Measurements from ENCODE around the gene MCRIP1.

Gene MCRIP1

GRCh38 chr17:81802048-81802758 lies 30.9 kb downstream of the MCRIP1 start:
- no peak for DNase-seq (ENCODE audit: low spot score)
- H3K27ac ChIP-seq, result no peak overlapping the region
- no peak overlapping the region for H3K4me3 ChIP-seq
- TF ChIP-seq, protein P1, sequence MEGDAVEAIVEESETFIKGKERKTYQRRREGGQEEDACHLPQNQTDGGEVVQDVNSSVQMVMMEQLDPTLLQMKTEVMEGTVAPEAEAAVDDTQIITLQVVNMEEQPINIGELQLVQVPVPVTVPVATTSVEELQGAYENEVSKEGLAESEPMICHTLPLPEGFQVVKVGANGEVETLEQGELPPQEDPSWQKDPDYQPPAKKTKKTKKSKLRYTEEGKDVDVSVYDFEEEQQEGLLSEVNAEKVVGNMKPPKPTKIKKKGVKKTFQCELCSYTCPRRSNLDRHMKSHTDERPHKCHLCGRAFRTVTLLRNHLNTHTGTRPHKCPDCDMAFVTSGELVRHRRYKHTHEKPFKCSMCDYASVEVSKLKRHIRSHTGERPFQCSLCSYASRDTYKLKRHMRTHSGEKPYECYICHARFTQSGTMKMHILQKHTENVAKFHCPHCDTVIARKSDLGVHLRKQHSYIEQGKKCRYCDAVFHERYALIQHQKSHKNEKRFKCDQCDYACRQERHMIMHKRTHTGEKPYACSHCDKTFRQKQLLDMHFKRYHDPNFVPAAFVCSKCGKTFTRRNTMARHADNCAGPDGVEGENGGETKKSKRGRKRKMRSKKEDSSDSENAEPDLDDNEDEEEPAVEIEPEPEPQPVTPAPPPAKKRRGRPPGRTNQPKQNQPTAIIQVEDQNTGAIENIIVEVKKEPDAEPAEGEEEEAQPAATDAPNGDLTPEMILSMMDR (IDR thresholded peaks at IDR 0.05), result no peak

GRCh38 chr17:81801327-81801726 lies 31.8 kb downstream of the MCRIP1 start:
- no peak for DNase-seq (ENCODE audit: low spot score)
- TF ChIP-seq, protein P1 (IDR thresholded peaks at IDR 0.05), result no peak

DNA sequence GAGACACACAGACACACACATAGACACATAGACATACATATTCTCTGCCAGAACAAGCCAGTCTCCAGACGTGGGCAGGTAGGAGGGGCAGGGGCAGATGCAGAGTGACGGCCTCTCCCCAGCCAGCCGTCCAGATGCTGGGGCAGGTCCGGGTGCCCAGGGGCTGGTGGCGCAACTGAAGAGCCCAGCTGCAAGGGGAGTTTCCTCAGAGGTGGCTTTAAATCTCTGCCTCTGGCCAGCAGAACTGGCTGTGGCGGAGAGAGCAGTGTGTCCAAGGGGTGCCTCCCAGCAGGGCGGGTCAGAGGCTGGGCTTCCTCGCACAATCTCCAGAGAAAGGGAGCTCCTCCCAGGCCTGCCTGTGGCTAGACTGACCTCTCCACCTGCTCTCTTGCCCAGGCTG lies 38.6 kb downstream of the MCRIP1 start:
- TF ChIP-seq, protein P1 (IDR thresholded peaks at IDR 0.05), result no peak
- Histone ChIP-seq H3K4me3 (no peak overlapping the region), H3K27ac (no peak overlapping the region)
- DNase-seq (ENCODE audit: low spot score), result no peak

More at GRCh38 chr17:81801327-81801726, 31.8 kb downstream of the MCRIP1 start:
- Histone ChIP-seq H3K4me3 (no peak overlapping the region), H3K27ac (no peak overlapping the region)

DNA sequence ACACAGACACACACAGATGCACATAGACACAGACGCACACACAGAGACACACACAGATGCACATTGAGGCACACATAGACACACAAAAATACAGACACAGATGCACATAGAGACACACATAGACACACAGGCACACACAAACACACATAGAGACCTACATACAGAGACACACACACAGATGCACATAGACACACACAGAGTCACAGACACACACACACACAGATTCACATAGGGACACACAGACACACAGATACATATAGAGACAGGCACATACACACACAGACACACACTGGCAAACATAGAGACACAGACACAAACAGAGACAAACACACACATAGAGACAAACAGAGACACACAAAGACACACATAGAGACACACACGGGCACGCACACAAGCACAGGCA lies 39.0 kb downstream of the MCRIP1 start:
- Histone ChIP-seq H3K27ac (no peak overlapping the region), H3K4me3 (no peak overlapping the region)
- DNase-seq (ENCODE audit: low spot score), result no peak
- TF ChIP-seq, protein P1 (IDR thresholded peaks at IDR 0.05), result no peak

GRCh38 chr17:81792675-81793615 lies 40.1 kb downstream of the MCRIP1 start:
- DNase-seq (ENCODE audit: low spot score), result no peak
- no peak overlapping the region for H3K4me3 ChIP-seq
- TF ChIP-seq, protein P1 (IDR thresholded peaks at IDR 0.05), result no peak

More at GRCh38 chr17:81792675-81793615, 40.1 kb downstream of the MCRIP1 start:
- no peak overlapping the region for H3K27ac ChIP-seq
